CD8-positive, alpha-beta memory T cell (primary cell): ENCODE results near the gene SLC35E1. TPM values are rescaled to one million over a fixed set of nuclear protein-coding genes. Genes with fewer than 3 reads are reported as not detected.
A peak's percentile ranks its signal among the peaks of the same experiment; 100 is the strongest.

Experiments used
- CTCF ChIA-PET: fragments of 350-600 bp; sonication (Branson Sonifier 250); formaldehyde crosslinking; loops from one replicate; lab custom pipeline; 2021; ENCODE audit warnings: antibody characterized with exemption; lab: Charles Lee
- POLR2A ChIA-PET: fragments of 350-600 bp; sonication (Branson Sonifier 250); formaldehyde crosslinking; loops from one replicate; lab custom pipeline; 2021; ENCODE audit warnings: antibody characterized with exemption; lab: Charles Lee
- DNase-seq, 5 donors: peaks; one replicate each; pipeline versions ENCODE4 v3.0.0 to v3.0.0-alpha.2; 2020 to 2022; ENCODE audit warnings: mixed read lengths in 1 of 5
- H3K27ac ChIP-seq: one replicate; pipeline ENCODE4 v1.7.0; 2013; ENCODE audit warnings: low read depth, mild to moderate bottlenecking, low read length, moderate library complexity
- H3K27me3 ChIP-seq: 2 replicates; pipeline ENCODE4 v1.7.0; 2013; ENCODE audit warnings: low read length, mild to moderate bottlenecking; ENCODE audit not compliant: insufficient read depth, poor library complexity, severe bottlenecking
- H3K36me3 ChIP-seq: 2 replicates; pipeline ENCODE4 v1.7.0; 2013; ENCODE audit warnings: mild to moderate bottlenecking, low read length, moderate library complexity; ENCODE audit not compliant: insufficient read depth
- H3K4me1 ChIP-seq: 2 replicates; pipeline ENCODE4 v1.7.0; 2013; ENCODE audit warnings: mild to moderate bottlenecking, low read length, moderate library complexity; ENCODE audit not compliant: insufficient read depth
- H3K4me3 ChIP-seq: 2 replicates; pipeline ENCODE4 v1.7.0; 2013; ENCODE audit warnings: mild to moderate bottlenecking, low read length
- H3K9me3 ChIP-seq: 2 replicates; pipeline ENCODE4 v1.7.0; 2013; ENCODE audit warnings: mild to moderate bottlenecking, low read length
- H3K27ac Mint-ChIP-seq, 8 donors: one replicate each; pipeline ENCODE4 v1.8.0; 2020 to 2021; ENCODE audit warnings: mixed read lengths in 8 of 8, mild to moderate bottlenecking in 6 of 8, inconsistent platforms in 3 of 8, moderate library complexity in 3 of 8
- H3K27me3 Mint-ChIP-seq, 2 donors: one replicate each; pipeline ENCODE4 v1.8.0; 2020 to 2021; ENCODE audit warnings: mixed read lengths in 2 of 2, mild to moderate bottlenecking in 1 of 2, moderate library complexity in 1 of 2
- H3K36me3 Mint-ChIP-seq, 3 donors: one replicate each; pipeline ENCODE4 v1.8.0; 2020 to 2021; ENCODE audit warnings: mixed read lengths in 3 of 3, inconsistent platforms in 1 of 3, mild to moderate bottlenecking in 1 of 3
- H3K4me1 Mint-ChIP-seq, 3 donors: one replicate each; pipeline ENCODE4 v1.8.0; 2020 to 2021; ENCODE audit warnings: mixed read lengths in 3 of 3, inconsistent platforms in 1 of 3, mild to moderate bottlenecking in 1 of 3
- H3K4me3 Mint-ChIP-seq, 7 donors: one replicate each; pipeline ENCODE4 v1.8.0; 2020 to 2021; ENCODE audit warnings: mixed read lengths in 7 of 7, mild to moderate bottlenecking in 6 of 7, moderate library complexity in 4 of 7, inconsistent platforms in 2 of 7
- H3K9me3 Mint-ChIP-seq, 5 donors: one replicate each; pipeline ENCODE4 v1.8.0; 2020 to 2022; ENCODE audit warnings: mixed read lengths in 5 of 5, mild to moderate bottlenecking in 3 of 5, moderate library complexity in 2 of 5, inconsistent platforms in 1 of 5
- polyA plus RNA-seq: library from polyadenylated mRNA; unstranded; fragments of 300-500 nt; fragmentation: Illumina TruSeq; gene quantifications from one replicate; pipeline ENCODE4 v1.2.3, GENCODE V29; 2021
- total RNA-seq, 2 experiments: library from RNA; stranded (reverse); gene quantifications; one replicate each; pipeline ENCODE4 v1.2.3, GENCODE V29; 2021

SLC35E1 gene
- total and polyA plus RNA-seq, 3 experiments from 2014 or later, result 30.6 to 43.8 (median 41.9) TPM

- peak overlapping the region; percentile 76 to 91 (median 83) for H3K4me3 Mint-ChIP-seq
- CTCF ChIA-PET, result interaction anchor here (1.0 kb wide), 1 partner anchor 9 kb away, joined by 3 read pairs; no protein-coding TSS in a partner anchor
These were observed 932 bp downstream of the SLC35E1 start for GRCh38 chr19:16571283-16571682.

GRCh38 chr19:16569609-16570320 is 2.5 kb downstream of the SLC35E1 start:
- H3K9me3 Mint-ChIP-seq, result no peaks in the 10 kb centered on the region
- no peak for DNase-seq
- Histone ChIP-seq H3K9me3 (no peaks in the 10 kb centered on the region), H3K4me1 (peaks cover 62% of the 10 kb centered on the region), H3K27ac (no peak overlapping the region), H3K4me3 (no peak overlapping the region), H3K27me3 (no peaks in the 10 kb centered on the region), H3K36me3 (peaks cover 9% of the 10 kb centered on the region)
- H3K4me3 Mint-ChIP-seq, result peak overlapping the region in 6 of 7 donors; percentile 31 to 91 (median 66)
- CTCF ChIA-PET, result no interaction called here
- H3K36me3 Mint-ChIP-seq, result peaks cover 0 to 54% (median 11%) of the 10 kb centered on the region in 3 donors
- POLR2A ChIA-PET, result no interaction called here
- H3K27me3 Mint-ChIP-seq, result no peaks in the 10 kb centered on the region
- H3K27ac Mint-ChIP-seq, result peak overlapping the region in 4 of 8 donors; percentile 42 to 96 (median 82)
- H3K4me1 Mint-ChIP-seq, result peaks cover 49 to 74% (median 60%) of the 10 kb centered on the region in 3 donors

More at GRCh38 chr19:16571283-16571682, 932 bp downstream of the SLC35E1 start:
- Histone ChIP-seq H3K4me3 (peak overlapping the region; percentile 72), H3K27me3 (no peaks in the 10 kb centered on the region), H3K9me3 (no peaks in the 10 kb centered on the region), H3K4me1 (peaks cover 62% of the 10 kb centered on the region), H3K36me3 (peaks cover 5% of the 10 kb centered on the region), H3K27ac (peak overlapping the region; percentile 85)
- no peaks in the 10 kb centered on the region for H3K9me3 Mint-ChIP-seq
- DNase-seq, result no peak
- H3K27me3 Mint-ChIP-seq, result no peaks in the 10 kb centered on the region
- peaks cover 51 to 74% (median 62%) of the 10 kb centered on the region in 3 donors for H3K4me1 Mint-ChIP-seq
- H3K36me3 Mint-ChIP-seq, result peaks cover 0 to 63% (median 9%) of the 10 kb centered on the region in 3 donors
- POLR2A ChIA-PET, result interaction anchor here (0.5 to 2.2 kb wide), 4 partner anchors 13 to 71 kb away, joined by 3 to 15 read pairs (median 10); no protein-coding TSS in a partner anchor
- peak overlapping the region; percentile 46 to 99 (median 86) for H3K27ac Mint-ChIP-seq

GRCh38 chr19:16566702-16567101 is 5.5 kb downstream of the SLC35E1 start:
- DNase-seq, result no peak
- peaks cover 34 to 57% (median 41%) of the 10 kb centered on the region in 3 donors for H3K4me1 Mint-ChIP-seq

GRCh38 chr19:16566161-16566560 is 6.1 kb downstream of the SLC35E1 start:
- Mint-ChIP-seq H3K9me3 (no peaks in the 10 kb centered on the region), H3K36me3 (peaks cover 0 to 66% (median 22%) of the 10 kb centered on the region in 3 donors), H3K27me3 (no peaks in the 10 kb centered on the region), H3K4me3 (peak overlapping the region; percentile 74 to 91 (median 82)), H3K27ac (peak overlapping the region; percentile 96 to 100 (median 99)), H3K4me1 (peaks cover 30 to 51% (median 35%) of the 10 kb centered on the region in 3 donors)
- no peaks in the 10 kb centered on the region for H3K9me3 ChIP-seq
- CTCF ChIA-PET, result interaction anchor here (1.0 to 1.6 kb wide), 2 partner anchors 18 to 38 kb away, joined by 3 to 4 read pairs; no protein-coding TSS in a partner anchor
- H3K4me3 ChIP-seq, result peak overlapping the region; percentile 9
- DNase-seq, result peak; percentile 74 to 92 (median 89)
- peaks cover 37% of the 10 kb centered on the region for H3K4me1 ChIP-seq
- H3K36me3 ChIP-seq, result peaks cover 22% of the 10 kb centered on the region
- H3K27ac ChIP-seq, result no peak overlapping the region
- no peaks in the 10 kb centered on the region for H3K27me3 ChIP-seq
- POLR2A ChIA-PET, result interaction anchor here (0.5 to 1.5 kb wide), 6 partner anchors 18 to 95 kb away, joined by 4 to 9 read pairs (median 7); partner anchors contain the start of genes CHERP, SMIM7 and TMEM38A

More at GRCh38 chr19:16566702-16567101, 5.5 kb downstream of the SLC35E1 start:
- Histone ChIP-seq H3K4me1 (peaks cover 42% of the 10 kb centered on the region), H3K27ac (no peak overlapping the region), H3K36me3 (peaks cover 16% of the 10 kb centered on the region), H3K4me3 (peak overlapping the region; percentile 9), H3K27me3 (no peaks in the 10 kb centered on the region), H3K9me3 (no peaks in the 10 kb centered on the region)
- Mint-ChIP-seq H3K27ac (peak overlapping the region; percentile 96 to 100 (median 99)), H3K27me3 (no peaks in the 10 kb centered on the region), H3K36me3 (peaks cover 0 to 62% (median 18%) of the 10 kb centered on the region in 3 donors), H3K9me3 (no peaks in the 10 kb centered on the region), H3K4me3 (peak overlapping the region in 6 of 7 donors; percentile 74 to 91 (median 81))
- ChIA-PET CTCF (interaction anchor here (1.0 to 1.6 kb wide), 3 partner anchors 17 to 39 kb away, joined by 3 to 4 read pairs (median 4); no protein-coding TSS in a partner anchor), POLR2A (interaction anchor here (0.5 to 1.5 kb wide), 7 partner anchors 18 to 95 kb away, joined by 3 to 9 read pairs (median 6); partner anchors contain the start of genes CHERP, SMIM7 and TMEM38A)

GRCh38 chr19:16564842-16565241 is 7.4 kb downstream of the SLC35E1 start:
- H3K36me3 ChIP-seq, result peaks cover 21% of the 10 kb centered on the region
- no peak overlapping the region for H3K4me3 ChIP-seq
- H3K4me1 ChIP-seq, result peaks cover 25% of the 10 kb centered on the region
- Mint-ChIP-seq H3K9me3 (no peaks in the 10 kb centered on the region), H3K36me3 (peaks cover 0 to 68% (median 24%) of the 10 kb centered on the region in 3 donors), H3K27me3 (no peaks in the 10 kb centered on the region), H3K27ac (peak overlapping the region in 7 of 8 donors; percentile 6 to 86 (median 81)), H3K4me1 (peaks cover 23 to 40% (median 25%) of the 10 kb centered on the region in 3 donors), H3K4me3 (no peak overlapping the region)
- CTCF ChIA-PET, result interaction anchor here (1.2 kb wide), 1 partner anchor 18 kb away, joined by 3 read pairs; no protein-coding TSS in a partner anchor
- no peaks in the 10 kb centered on the region for H3K27me3 ChIP-seq
- H3K27ac ChIP-seq, result no peak overlapping the region
- no peaks in the 10 kb centered on the region for H3K9me3 ChIP-seq
- no peak for DNase-seq
- POLR2A ChIA-PET, result no interaction called here

GRCh38 chr19:16562608-16563025 is 9.6 kb downstream of the SLC35E1 start:
- Histone ChIP-seq H3K36me3 (peaks cover 26% of the 10 kb centered on the region), H3K4me3 (no peak overlapping the region), H3K27ac (peak overlapping the region; percentile 22), H3K27me3 (no peaks in the 10 kb centered on the region), H3K9me3 (no peaks in the 10 kb centered on the region), H3K4me1 (peaks cover 22% of the 10 kb centered on the region)
- Mint-ChIP-seq H3K36me3 (peaks cover 4 to 60% (median 21%) of the 10 kb centered on the region in 3 donors), H3K27me3 (no peaks in the 10 kb centered on the region), H3K27ac (peak overlapping the region in 2 of 8 donors; percentile 58 to 73), H3K4me3 (no peak overlapping the region), H3K4me1 (peaks cover 18 to 30% (median 20%) of the 10 kb centered on the region in 3 donors), H3K9me3 (no peaks in the 10 kb centered on the region)
- CTCF ChIA-PET, result interaction anchor here (0.7 to 1.3 kb wide), 3 partner anchors 9 to 11 kb away, joined by 3 read pairs; no protein-coding TSS in a partner anchor
- POLR2A ChIA-PET, result no interaction called here
- no peak for DNase-seq

- Mint-ChIP-seq H3K9me3 (no peaks in the 10 kb centered on the region), H3K36me3 (peaks cover 4 to 61% (median 22%) of the 10 kb centered on the region in 3 donors), H3K4me3 (no peak overlapping the region), H3K27me3 (no peaks in the 10 kb centered on the region), H3K4me1 (peaks cover 11 to 22% (median 12%) of the 10 kb centered on the region in 3 donors), H3K27ac (peak overlapping the region in 5 of 8 donors; percentile 56 to 89 (median 64))
- peaks cover 9% of the 10 kb centered on the region for H3K4me1 ChIP-seq
- H3K27ac ChIP-seq, result no peak overlapping the region
- POLR2A ChIA-PET, result no interaction called here
- H3K4me3 ChIP-seq, result no peak overlapping the region
- H3K27me3 ChIP-seq, result no peaks in the 10 kb centered on the region
- CTCF ChIA-PET, result interaction anchor here (0.7 kb wide), 1 partner anchor 360 kb away, joined by 4 read pairs; no protein-coding TSS in a partner anchor
- H3K36me3 ChIP-seq, result peaks cover 26% of the 10 kb centered on the region
- no peak for DNase-seq
- H3K9me3 ChIP-seq, result no peaks in the 10 kb centered on the region
These were observed 10.8 kb downstream of the SLC35E1 start for GRCh38 chr19:16561382-16561781.
